ENCODE measurements around the gene HGFAC. TPM values are rescaled to one million over a fixed set of nuclear protein-coding genes. Genes with fewer than 3 reads are reported as not detected.

HGFAC gene
- total RNA-seq, 1 experiment from 2014 or later = 0.37 TPM

GRCh38 chr4:3494462-3494871 lies 52.7 kb downstream of the HGFAC start:
- Histone ChIP-seq H3K27me3 (ENCODE audit: insufficient read depth, low read length) (peaks cover 27% of the 10 kb centered on the region; the same call in 1 of the 2 replicates), H3K27ac (ENCODE audit: insufficient read length, low read depth, low read length) (no peak overlapping the region), H2BK12ac (ENCODE audit: insufficient read length, low read depth, low read length) (no peak overlapping the region)

More at GRCh38 chr4:3494462-3494871, 52.7 kb downstream of the HGFAC start:
- H4K20me1 ChIP-seq (ENCODE audit: control insufficient read depth, insufficient read depth, insufficient read length) = peaks cover 4% of the 10 kb centered on the region
- no peak overlapping the region for H2AFZ ChIP-seq (ENCODE audit: low read length)
- no peak overlapping the region for H2BK120ac ChIP-seq (ENCODE audit: low read depth, low read length, poor library complexity, severe bottlenecking)
- H3K4ac ChIP-seq (ENCODE audit: low read depth, low read length) = no peak overlapping the region
- H3K56ac ChIP-seq (ENCODE audit: insufficient read length, low read depth, low read length) = no peak overlapping the region
- no peak overlapping the region for H3K4me2 ChIP-seq (ENCODE audit: insufficient read depth, insufficient read length, low read length)
- no peak overlapping the region for H2BK15ac ChIP-seq (ENCODE audit: low read depth, low read length)
- Mint-ChIP-seq H3K4me3 (no peak overlapping the region), H3K27ac (no peak overlapping the region), H3K27me3 (ENCODE audit: low read depth) (peaks cover 95% of the 10 kb centered on the region), H3K9me3 (no peaks in the 10 kb centered on the region; a peak in 1 of 5 replicates), H3K36me3 (ENCODE audit: insufficient read depth in 1 of 3, low read depth in 3 of 3) (no peaks in the 10 kb centered on the region; a peak in 1 of 7 replicates), H3K4me1 (peaks cover 12 to 28% of the 10 kb centered on the region in 2 experiments)
- WGBS (ENCODE audit: extremely low coverage, insufficient read length, low lambda C conversion rate) = no CpG with 5 or more reads among the region's 15 CpGs
- DNase-seq = no peak
- H2AK5ac ChIP-seq (ENCODE audit: insufficient read length, low read length) = no peak overlapping the region
- no peak overlapping the region for H4K8ac ChIP-seq (replicated peaks; ENCODE audit: insufficient read length, low read depth, low read length)
- no peak overlapping the region for H3T11ph ChIP-seq (ENCODE audit: low read length)
- H3K79me1 ChIP-seq (ENCODE audit: insufficient read depth, low read depth, low read length, poor library complexity, severe bottlenecking) = no peaks in the 10 kb centered on the region
- H4K5ac ChIP-seq (ENCODE audit: insufficient read length, low read depth, low read length) = no peak overlapping the region
- TF ChIP-seq CTCF (conservative IDR thresholded peaks at IDR 0.05) = no peak
- H2BK5ac ChIP-seq (ENCODE audit: insufficient read length, low read length) = no peak overlapping the region
- H3K18ac ChIP-seq (ENCODE audit: insufficient read length, low read depth, low read length) = no peak overlapping the region
- no peaks in the 10 kb centered on the region for H3K79me2 ChIP-seq (ENCODE audit: insufficient read depth, low read length)
- no peak overlapping the region for H3K9ac ChIP-seq (ENCODE audit: extremely low read depth, insufficient read length, low read length)
- H3K23me2 ChIP-seq (ENCODE audit: insufficient read length, low read depth, low read length, poor library complexity, severe bottlenecking) = no peaks in the 10 kb centered on the region
- H3K23ac ChIP-seq (ENCODE audit: insufficient read length, low read depth, low read length) = no peak overlapping the region
- no peak overlapping the region for H3K14ac ChIP-seq (ENCODE audit: insufficient read depth, low read length)
- no peaks in the 10 kb centered on the region for H3K4me1 ChIP-seq (ENCODE audit: insufficient read depth, low read length)
- H4K91ac ChIP-seq (ENCODE audit: insufficient read length, low read depth, low read length) = no peak overlapping the region
- no peak overlapping the region for H2BK20ac ChIP-seq (ENCODE audit: low read depth, low read length, poor library complexity, severe bottlenecking)
- H3K9me3 ChIP-seq (ENCODE audit: control insufficient read depth, low read depth, low read length) = no peaks in the 10 kb centered on the region

Data from H9 (cell line).